ENCODE results near the gene UBE4B. TPM values are rescaled to one million over a fixed set of nuclear protein-coding genes. Genes with fewer than 3 reads are reported as not detected.

UBE4B gene
- total and polyA plus RNA-seq, 4 donors: 7.5 to 25.5 (median 16.6) TPM

DNA sequence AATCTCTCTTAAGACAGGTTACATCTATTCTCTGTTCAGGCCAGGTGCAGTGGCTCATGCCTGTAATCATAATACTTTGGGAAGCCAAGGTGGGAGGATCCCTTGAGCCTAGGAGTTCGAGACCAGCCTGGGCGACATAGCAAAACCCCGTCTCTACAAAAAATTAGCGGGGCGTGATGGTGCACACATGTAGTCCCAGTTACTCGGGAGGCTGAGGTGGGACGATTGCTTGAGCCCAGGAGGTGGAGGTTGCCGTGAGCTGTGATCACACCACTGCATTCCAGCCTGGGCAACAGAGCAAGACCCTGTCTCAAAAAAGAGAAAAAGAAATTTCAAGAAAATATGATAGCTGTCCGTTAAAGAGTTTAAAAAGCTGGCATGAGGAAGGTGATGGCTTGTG is 43.0 kb downstream of the UBE4B start:
- Histone ChIP-seq H3K36me3 (ENCODE audit: control insufficient read depth in 4 of 4, insufficient read depth in 3 of 4, low read depth in 1 of 4, low read length in 3 of 4) (peaks cover 0 to 8% (median 0%) of the 10 kb centered on the region in 4 donors), H3K4me1 (ENCODE audit: control insufficient read depth in 4 of 4, insufficient read depth in 4 of 4, low read length in 3 of 4) (no peaks in the 10 kb centered on the region), H3K27me3 (ENCODE audit: control insufficient read depth in 4 of 4, insufficient read depth in 4 of 4, low read length in 3 of 4) (no peaks in the 10 kb centered on the region), H3K27ac (ENCODE audit: low read depth in 1 of 2, low read length in 2 of 2) (no peak overlapping the region), H3K4me3 (ENCODE audit: low read depth in 1 of 3, low read length in 3 of 3) (no peak overlapping the region), H3K9me3 (ENCODE audit: control insufficient read depth in 4 of 4, low read length in 3 of 4) (no peaks in the 10 kb centered on the region), H3K9ac (ENCODE audit: low read depth in 1 of 2, low read length in 2 of 2) (no peak overlapping the region)
- no peak for TF ChIP-seq FOXA1 (IDR thresholded peaks at IDR 0.05)
- no peak for TF ChIP-seq REST (IDR thresholded peaks at IDR 0.05)
- no peak for TF ChIP-seq YY1 (IDR thresholded peaks at IDR 0.05)
- no peak for TF ChIP-seq GABPA (IDR thresholded peaks at IDR 0.05 in 1 of 2, conservative IDR thresholded peaks at IDR 0.05 in 1 of 2)
- TF ChIP-seq HNF4A (conservative IDR thresholded peaks at IDR 0.05): no peak
- TF ChIP-seq ZBTB33 (IDR thresholded peaks at IDR 0.05): no peak
- no peak for TF ChIP-seq HNF4G (IDR thresholded peaks at IDR 0.05)
- TF ChIP-seq JUND (IDR thresholded peaks at IDR 0.05): no peak
- no peak for TF ChIP-seq RAD21 (IDR thresholded peaks at IDR 0.05)
- TF ChIP-seq EGR1 (IDR thresholded peaks at IDR 0.05; ENCODE audit: low read depth in 2 of 2): no peak
- TF ChIP-seq RXRA (IDR thresholded peaks at IDR 0.05): no peak
- no peak for TF ChIP-seq ATF3 (IDR thresholded peaks at IDR 0.05)
- no peak for TF ChIP-seq TAF1 (conservative IDR thresholded peaks at IDR 0.05)
- no peak for TF ChIP-seq CTCF (IDR thresholded peaks at IDR 0.05; ENCODE audit: low read depth, low read length, missing input control)
- TF ChIP-seq NR2F2 (IDR thresholded peaks at IDR 0.05): no peak
- no peak for TF ChIP-seq SP1 (IDR thresholded peaks at IDR 0.05)
- no peak for TF ChIP-seq FOXA2 (IDR thresholded peaks at IDR 0.05)
- TF ChIP-seq MAX (IDR thresholded peaks at IDR 0.05): no peak
- DNase-seq (ENCODE audit: low spot score): no peak
- WGBS: 96% methylated on average over 9 of the region's 9 CpGs
